GM23338 (cell line): ENCODE measurements around the gene WDR93. TPM values are rescaled to one million over a fixed set of nuclear protein-coding genes. Genes with fewer than 3 reads are reported as not detected.
"Not testable (repeated sequence)": the region's sequence is repeated elsewhere in the genome, so short reads cannot be mapped to it uniquely, and the experiment has no call there.

ENCODE experiments used
- ATAC-seq: fragments of 200-7000 bp; cut with Tn5 transposase; 3 replicates; pipeline ENCODE4 v1.9.1; 2020
- DNase-seq: peaks from one replicate; pipeline ENCODE4 v3.0.0-alpha.2; 2015; ENCODE audit warnings: low spot score
- H2AFZ ChIP-seq: fragments of 200-600 bp; sonication (generic); 2 replicates; pipeline ENCODE4 v1.8.0; 2016; ENCODE audit warnings: antibody characterized with exemption, mild to moderate bottlenecking, moderate library complexity
- H3F3A ChIP-seq: fragments of 200-600 bp; sonication (generic); replicated peaks from 2 replicates; pipeline ENCODE4 v1.8.0; 2017; ENCODE audit warnings: antibody characterized with exemption, mixed run types, low read depth
- H3K27ac ChIP-seq: fragments of 200-600 bp; sonication (generic); 2 replicates; pipeline ENCODE4 v1.6.1; 2016; ENCODE audit warnings: low read depth
- H3K27me3 ChIP-seq: fragments of 200-600 bp; sonication (generic); 2 replicates; pipeline ENCODE4 v1.8.0; 2016; ENCODE audit warnings: mild to moderate bottlenecking, mixed run types, moderate library complexity; ENCODE audit not compliant: insufficient read depth
- H3K36me3 ChIP-seq: fragments of 200-600 bp; sonication (generic); 2 replicates; pipeline ENCODE4 v1.8.0; 2016; ENCODE audit warnings: mild to moderate bottlenecking; ENCODE audit not compliant: insufficient read depth
- H3K4me1 ChIP-seq: fragments of 200-600 bp; sonication (generic); 2 replicates; pipeline ENCODE4 v1.8.0; 2016; ENCODE audit warnings: mild to moderate bottlenecking, moderate library complexity; ENCODE audit not compliant: insufficient read depth
- H3K4me2 ChIP-seq: fragments of 200-600 bp; sonication (generic); 2 replicates; pipeline ENCODE4 v1.7.1; 2017; ENCODE audit warnings: mixed run types
- H3K4me3 ChIP-seq: fragments of 200-600 bp; sonication (generic); 2 replicates; pipeline ENCODE4 v1.6.1; 2016; ENCODE audit warnings: mixed run types
- H3K79me2 ChIP-seq: fragments of 200-600 bp; sonication (generic); replicated peaks from 2 replicates; pipeline ENCODE4 v1.8.0; 2017; ENCODE audit warnings: mild to moderate bottlenecking; ENCODE audit not compliant: insufficient read depth
- H3K9me2 ChIP-seq: fragments of 200-600 bp; sonication (generic); 2 replicates; pipeline ENCODE4 v1.8.0; 2017; ENCODE audit not compliant: insufficient read depth
- H4K20me1 ChIP-seq: fragments of 200-600 bp; sonication (generic); replicated peaks from 2 replicates; pipeline ENCODE4 v1.8.0; 2017; ENCODE audit warnings: mild to moderate bottlenecking; ENCODE audit not compliant: insufficient read depth
- H3K27ac Mint-ChIP-seq: 2 replicates; pipeline ENCODE4 v1.8.0; 2020; ENCODE audit warnings: inconsistent platforms, mild to moderate bottlenecking, moderate library complexity, mixed read lengths
- H3K27me3 Mint-ChIP-seq: 3 replicates; pipeline ENCODE4 v1.8.0; 2022; ENCODE audit warnings: low read depth, mild to moderate bottlenecking, moderate library complexity, mixed read lengths, inconsistent platforms; ENCODE audit not compliant: insufficient read depth, poor library complexity
- H3K36me3 Mint-ChIP-seq: 3 replicates; pipeline ENCODE4 v1.8.0; 2021; ENCODE audit warnings: low read depth, mild to moderate bottlenecking, inconsistent platforms, moderate library complexity, mixed read lengths
- H3K4me1 Mint-ChIP-seq: 3 replicates; pipeline ENCODE4 v1.8.0; 2020; ENCODE audit warnings: mild to moderate bottlenecking, inconsistent platforms, mixed read lengths
- H3K4me3 Mint-ChIP-seq: 3 replicates; pipeline ENCODE4 v1.8.0; 2021; ENCODE audit warnings: moderate library complexity, mild to moderate bottlenecking, inconsistent platforms, mixed read lengths
- H3K9me3 Mint-ChIP-seq: 3 replicates; pipeline ENCODE4 v1.8.0; 2020; ENCODE audit warnings: moderate library complexity, mild to moderate bottlenecking, inconsistent platforms, mixed read lengths
- CREB1 ChIP-seq: fragments of 250-450 bp; sonication (Bioruptor Pico); IDR thresholded peaks from 2 replicates; pipeline ENCODE4 v1.5.0; 2020; ENCODE audit warnings: low read depth, mild to moderate bottlenecking, moderate library complexity
- CTCF ChIP-seq, 2 experiments: fragments of 200-600 bp in 1 of 2; sonication (generic) in 1 of 2; conservative IDR thresholded peaks; 2 replicates each; pipeline versions ENCODE4 v1.5.1 to v1.6.1; 2016 to 2017; ENCODE audit warnings: antibody characterized with exemption in 2 of 2, low read depth in 2 of 2, mild to moderate bottlenecking in 2 of 2, moderate library complexity in 1 of 2
- EZH2 ChIP-seq: fragments of 200-600 bp; sonication (generic); IDR thresholded peaks from one replicate; pipeline ENCODE4 v1.8.0; 2017; ENCODE audit warnings: antibody characterized with exemption, mild to moderate bottlenecking, low read depth; ENCODE audit not compliant: unreplicated experiment
- EZH2phosphoT487 ChIP-seq: fragments of 200-600 bp; sonication (generic); IDR thresholded peaks from one replicate; pipeline ENCODE4 v1.8.1; 2018; ENCODE audit warnings: antibody characterized with exemption; ENCODE audit not compliant: unreplicated experiment
- JUNB ChIP-seq: IDR thresholded peaks from one replicate; pipeline ENCODE4 v1.6.1; 2016; ENCODE audit warnings: antibody characterized with exemption; ENCODE audit not compliant: unreplicated experiment
- REST ChIP-seq: IDR thresholded peaks from one replicate; pipeline ENCODE4 v1.6.1; 2018; ENCODE audit warnings: antibody characterized with exemption; ENCODE audit not compliant: unreplicated experiment
- STAT1 ChIP-seq: IDR thresholded peaks from one replicate; pipeline ENCODE4 v1.6.1; 2016; ENCODE audit warnings: antibody characterized with exemption; ENCODE audit not compliant: unreplicated experiment
- ZNF114 ChIP-seq: fragments of 250-450 bp; sonication (Bioruptor Pico); IDR thresholded peaks from 2 replicates; pipeline ENCODE4 v1.5.0; 2020; ENCODE audit warnings: mild to moderate bottlenecking, moderate library complexity
- ZNF331 ChIP-seq: fragments of 250-450 bp; sonication (Bioruptor Pico); IDR thresholded peaks from 2 replicates; pipeline ENCODE4 v1.5.0; 2020; ENCODE audit warnings: low read depth, mild to moderate bottlenecking, moderate library complexity
- polyA plus RNA-seq: library from polyadenylated mRNA; unstranded; fragments of >200 nt; fragmentation: Nextera tagmentation; extraction: Ambion mirVana; gene quantifications from 2 replicates; pipeline ENCODE4 v1.2.1, GENCODE V29; 2016
- total RNA-seq: library from RNA; depleted of rRNA; stranded (reverse); fragments of >200 nt; shearing (Covaris generic); gene quantifications from 2 replicates; pipeline ENCODE4 v1.2.3, GENCODE V29; 2014
- TF ChIP-seq, protein P1 (sequence below): IDR thresholded peaks from 2 replicates; pipeline ENCODE4 v1.6.1; 2016; ENCODE audit warnings: antibody characterized with exemption

WDR93 gene
- total and polyA plus RNA-seq, 2 experiments from 2014 or later, result 0.14 TPM; not detected in 1

DNA sequence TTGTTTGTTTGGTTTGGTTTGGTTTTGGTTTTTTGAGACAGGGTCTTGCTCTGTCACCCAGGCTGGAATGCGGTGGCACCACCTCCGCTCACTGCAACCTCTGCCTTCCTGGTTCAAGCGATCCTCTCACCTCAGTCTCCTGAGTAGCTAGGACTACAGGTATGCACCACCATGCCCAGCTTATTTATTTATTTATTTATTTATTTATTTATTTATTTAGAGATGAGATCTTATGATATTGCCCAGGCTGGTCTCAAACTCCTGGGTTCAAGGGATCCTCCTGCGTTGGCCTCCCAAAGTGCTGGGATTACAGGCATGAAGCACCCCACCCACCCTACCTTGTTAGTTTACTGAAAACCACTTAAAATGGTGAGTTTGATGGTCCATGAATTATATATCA lies 98.0 kb downstream of the WDR93 start:
- H3F3A ChIP-seq, H3K4me1 ChIP-seq, H3K27ac Mint-ChIP-seq, H3K36me3 Mint-ChIP-seq, H3K36me3 ChIP-seq, H3K4me3 Mint-ChIP-seq, ATAC-seq, H3K79me2 ChIP-seq, DNase-seq, H3K4me2 ChIP-seq, H3K9me2 ChIP-seq, H4K20me1 ChIP-seq, H2AFZ ChIP-seq, H3K27me3 ChIP-seq, H3K27ac ChIP-seq, H3K4me1 Mint-ChIP-seq, H3K4me3 ChIP-seq, H3K27me3 Mint-ChIP-seq, H3K9me3 Mint-ChIP-seq: not testable (repeated sequence)

DNA sequence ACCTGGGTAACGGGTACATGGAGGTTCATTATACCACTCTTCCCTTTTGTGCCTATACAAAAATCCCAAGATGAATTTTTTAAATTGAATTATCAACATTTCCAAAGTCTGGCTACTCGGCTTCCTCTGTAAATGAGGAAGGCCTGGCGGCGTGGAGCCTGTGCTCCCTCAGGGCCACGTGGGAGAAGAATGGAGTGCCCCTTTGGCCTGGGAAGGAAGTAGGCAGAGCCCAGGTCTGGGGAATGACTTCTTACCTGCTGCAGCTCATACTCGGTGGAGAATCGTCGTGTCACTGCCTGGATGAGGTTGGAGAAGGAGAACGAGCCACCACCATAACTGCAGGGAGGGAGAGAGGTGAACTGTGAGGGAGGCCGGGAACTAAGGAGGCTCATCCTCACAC lies 99.6 kb downstream of the WDR93 start:
- no peak for ATAC-seq
- Histone ChIP-seq H3K4me3 (no peak overlapping the region), H4K20me1 (no peaks in the 10 kb centered on the region), H3F3A (no peaks in the 10 kb centered on the region), H3K27me3 (no peaks in the 10 kb centered on the region), H2AFZ (no peak overlapping the region), H3K4me1 (no peaks in the 10 kb centered on the region), H3K27ac (no peak overlapping the region), H3K4me2 (no peak overlapping the region), H3K79me2 (no peaks in the 10 kb centered on the region), H3K36me3 (no peaks in the 10 kb centered on the region), H3K9me2 (no peaks in the 10 kb centered on the region)
- no peak for TF ChIP-seq CTCF (conservative IDR thresholded peaks at IDR 0.05; ENCODE audit: low read depth in 2 of 2)
- TF ChIP-seq REST, result no peak
- no peak for TF ChIP-seq EZH2phosphoT487
- H3K4me3 Mint-ChIP-seq, result no peak overlapping the region
- H3K4me1 Mint-ChIP-seq, result no peaks in the 10 kb centered on the region
- DNase-seq, result no peak
- H3K9me3 Mint-ChIP-seq, result peaks cover 8% of the 10 kb centered on the region; the same call in 2 of the 3 replicates
- peaks cover 3% of the 10 kb centered on the region; the same call in 1 of the 3 replicates for H3K36me3 Mint-ChIP-seq
- H3K27me3 Mint-ChIP-seq, result peaks cover 6% of the 10 kb centered on the region
- no peak overlapping the region for H3K27ac Mint-ChIP-seq

DNA sequence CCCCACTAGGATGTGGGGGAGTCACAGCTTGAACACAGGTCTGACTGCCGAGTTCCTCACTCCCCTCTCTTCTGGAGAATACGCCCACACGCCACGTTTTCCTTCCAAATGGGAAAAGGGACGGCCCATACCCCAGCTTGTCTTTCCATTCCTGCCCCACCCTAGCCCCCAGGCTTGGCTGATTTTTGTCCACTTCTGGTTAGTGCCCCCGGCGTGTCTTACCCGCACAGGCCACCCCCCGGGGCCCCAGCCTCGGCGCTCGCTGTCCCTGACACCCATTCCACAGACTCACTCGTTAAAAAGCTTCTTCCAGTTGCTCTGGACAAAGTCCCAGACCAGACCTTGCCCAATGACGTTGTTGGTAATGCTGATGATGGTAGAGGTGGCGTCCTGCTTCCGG lies 100.0 kb downstream of the WDR93 start:
- Histone ChIP-seq H2AFZ (no peak overlapping the region), H3K79me2 (no peaks in the 10 kb centered on the region), H3K9me2 (no peaks in the 10 kb centered on the region), H3K27me3 (no peaks in the 10 kb centered on the region), H4K20me1 (no peaks in the 10 kb centered on the region), H3K4me2 (no peak overlapping the region), H3K4me1 (no peaks in the 10 kb centered on the region), H3K4me3 (no peak overlapping the region), H3F3A (no peaks in the 10 kb centered on the region), H3K27ac (no peak overlapping the region), H3K36me3 (no peaks in the 10 kb centered on the region)
- H3K4me1 Mint-ChIP-seq, result no peaks in the 10 kb centered on the region
- no peak for ATAC-seq
- no peak overlapping the region for H3K4me3 Mint-ChIP-seq
- peaks cover 6% of the 10 kb centered on the region for H3K27me3 Mint-ChIP-seq
- no peak overlapping the region for H3K27ac Mint-ChIP-seq
- H3K36me3 Mint-ChIP-seq, result peaks cover 3% of the 10 kb centered on the region; the same call in 1 of the 3 replicates
- no peak for DNase-seq
- H3K9me3 Mint-ChIP-seq, result peaks cover 8% of the 10 kb centered on the region; the same call in 2 of the 3 replicates
- TF ChIP-seq STAT1 (no peak), CREB1 (CRISPR knock-in tag) (no peak), ZNF114 (no peak), ZNF331 (no peak), CTCF (conservative IDR thresholded peaks at IDR 0.05; ENCODE audit: low read depth in 2 of 2) (no peak), EZH2phosphoT487 (no peak), EZH2 (no peak), JUNB (no peak)
- TF ChIP-seq, protein P1, sequence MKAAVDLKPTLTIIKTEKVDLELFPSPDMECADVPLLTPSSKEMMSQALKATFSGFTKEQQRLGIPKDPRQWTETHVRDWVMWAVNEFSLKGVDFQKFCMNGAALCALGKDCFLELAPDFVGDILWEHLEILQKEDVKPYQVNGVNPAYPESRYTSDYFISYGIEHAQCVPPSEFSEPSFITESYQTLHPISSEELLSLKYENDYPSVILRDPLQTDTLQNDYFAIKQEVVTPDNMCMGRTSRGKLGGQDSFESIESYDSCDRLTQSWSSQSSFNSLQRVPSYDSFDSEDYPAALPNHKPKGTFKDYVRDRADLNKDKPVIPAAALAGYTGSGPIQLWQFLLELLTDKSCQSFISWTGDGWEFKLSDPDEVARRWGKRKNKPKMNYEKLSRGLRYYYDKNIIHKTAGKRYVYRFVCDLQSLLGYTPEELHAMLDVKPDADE, result no peak
